HG02610 (cell line): ENCODE measurements around the gene WT1.
"Not testable (repeated sequence)": the region's sequence is repeated elsewhere in the genome, so short reads cannot be mapped to it uniquely, and the experiment has no call there.

Experiments used
- ATAC-seq: cut with Tn5 transposase; IDR thresholded peaks from one replicate; pipeline ENCODE4 v1.9.1; 2021; ENCODE audit warnings: mild to moderate bottlenecking, moderate library complexity; ENCODE audit not compliant: unreplicated experiment

WT1 gene

DNA sequence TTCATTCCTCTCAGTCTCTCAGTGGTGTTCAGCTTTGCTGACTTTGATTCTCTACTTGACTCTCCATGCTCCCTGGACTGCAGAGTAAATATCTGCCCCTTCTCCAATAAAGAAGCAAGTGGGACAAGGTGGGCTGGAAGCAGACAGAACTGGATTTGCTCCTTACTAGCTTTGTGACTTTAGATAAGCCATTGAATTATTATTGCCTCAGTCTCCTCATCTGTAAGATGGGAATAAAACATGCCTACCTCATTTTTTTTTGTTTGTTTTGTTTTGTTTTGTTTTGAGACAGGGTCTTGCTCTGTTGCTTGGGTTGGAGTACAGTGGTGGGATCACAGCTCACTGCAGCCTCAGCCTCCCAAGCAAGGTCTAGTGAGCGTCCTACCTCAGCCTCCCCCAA is 44.6 kb downstream of the WT1 start:
- ATAC-seq: no peak

- peak; percentile 44 for ATAC-seq
These were observed 46.2 kb downstream of the WT1 start for GRCh38 chr11:32388871-32389770.

DNA sequence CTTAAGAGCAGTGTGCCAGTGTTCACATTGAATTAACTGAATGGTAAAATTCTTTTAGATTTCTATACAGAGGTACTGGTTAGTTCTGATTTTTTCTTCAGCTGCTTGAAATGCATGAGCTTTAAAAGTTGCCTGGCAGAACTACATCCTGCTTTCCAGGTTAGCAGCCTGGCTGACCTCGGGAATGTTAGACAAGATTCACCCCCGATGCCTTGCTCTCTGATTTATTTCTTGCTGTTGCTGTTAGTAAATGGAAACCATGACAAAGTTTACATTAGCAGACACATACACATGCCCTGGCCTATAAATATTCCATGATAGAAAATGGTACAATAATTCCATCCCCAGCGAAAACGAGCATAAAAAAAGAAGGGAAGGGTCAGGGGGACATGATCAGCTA is 47.0 kb downstream of the WT1 start:
- no peak for ATAC-seq

DNA sequence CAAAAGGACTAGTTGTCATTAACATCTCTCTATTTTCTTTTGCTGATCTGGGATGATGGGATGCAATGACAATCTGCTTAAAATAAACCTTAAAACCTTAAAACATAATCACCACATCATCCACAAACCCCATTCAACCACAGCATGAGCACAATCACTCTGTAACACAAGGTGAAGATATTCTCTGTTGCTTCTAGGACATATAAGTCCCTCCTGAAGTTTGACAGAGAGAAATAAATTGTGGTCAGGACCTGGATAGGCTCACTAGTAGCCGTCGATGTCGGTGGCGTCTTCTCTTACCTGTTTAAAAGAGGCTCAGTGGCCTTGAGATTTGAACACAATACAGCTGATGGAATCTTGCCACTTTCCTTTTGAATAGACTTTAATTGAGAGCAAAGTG is 47.9 kb downstream of the WT1 start:
- ATAC-seq: no peak

GRCh38 chr11:32386770-32387377 is 48.5 kb downstream of the WT1 start:
- no peak for ATAC-seq

DNA sequence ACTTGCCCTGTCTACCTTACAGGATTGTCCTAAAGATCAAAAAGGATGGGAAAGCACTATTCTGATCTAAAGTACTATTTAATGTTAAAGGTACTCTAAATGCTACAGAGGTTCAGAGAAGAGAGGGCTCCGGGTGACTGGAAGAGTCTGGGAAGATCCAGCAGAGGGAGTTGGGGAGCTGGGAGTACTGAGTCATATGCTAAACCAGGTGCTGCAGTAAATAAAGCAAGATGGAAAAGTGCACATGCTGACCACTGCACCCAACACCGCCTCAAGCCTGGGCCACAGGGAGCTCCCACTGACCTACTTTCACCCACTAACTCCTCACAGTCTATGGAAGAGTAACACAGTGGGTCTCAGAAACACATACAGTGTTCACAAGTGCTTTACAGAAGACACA is 49.3 kb downstream of the WT1 start:
- no peak for ATAC-seq

DNA sequence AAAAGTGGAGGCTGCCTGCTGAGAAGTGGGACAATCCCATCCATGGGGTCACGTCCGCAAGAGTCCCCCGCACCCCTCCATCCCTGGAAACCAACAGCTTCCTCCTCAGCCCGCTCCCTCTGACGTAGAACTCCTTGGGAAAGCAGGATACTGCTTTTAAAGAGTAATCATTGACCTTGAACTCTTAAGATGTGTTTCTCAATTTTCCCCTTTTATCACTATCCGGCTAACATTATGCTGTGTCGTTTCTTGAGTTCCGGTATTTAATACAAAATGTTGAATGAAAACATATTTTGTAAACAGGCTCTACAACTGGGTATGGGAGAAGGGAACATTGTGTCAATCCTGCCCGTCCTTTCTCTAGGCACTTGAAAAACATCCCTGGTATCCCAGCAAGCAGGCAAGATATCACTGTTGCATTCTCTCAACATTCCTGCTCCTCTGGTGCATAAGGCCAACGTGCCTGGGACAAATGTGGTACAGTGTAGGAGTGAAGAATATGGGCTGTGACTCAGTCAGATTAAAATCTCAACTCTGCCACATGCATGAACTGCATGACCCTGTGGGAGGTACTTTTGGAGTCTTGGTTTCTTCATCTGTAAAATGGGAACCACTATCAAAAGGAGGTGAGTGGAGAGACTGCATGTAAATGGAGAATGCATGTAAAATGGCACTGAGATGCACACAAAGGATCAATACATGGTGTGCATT is 52.8 kb downstream of the WT1 start:
- no peak for ATAC-seq

DNA sequence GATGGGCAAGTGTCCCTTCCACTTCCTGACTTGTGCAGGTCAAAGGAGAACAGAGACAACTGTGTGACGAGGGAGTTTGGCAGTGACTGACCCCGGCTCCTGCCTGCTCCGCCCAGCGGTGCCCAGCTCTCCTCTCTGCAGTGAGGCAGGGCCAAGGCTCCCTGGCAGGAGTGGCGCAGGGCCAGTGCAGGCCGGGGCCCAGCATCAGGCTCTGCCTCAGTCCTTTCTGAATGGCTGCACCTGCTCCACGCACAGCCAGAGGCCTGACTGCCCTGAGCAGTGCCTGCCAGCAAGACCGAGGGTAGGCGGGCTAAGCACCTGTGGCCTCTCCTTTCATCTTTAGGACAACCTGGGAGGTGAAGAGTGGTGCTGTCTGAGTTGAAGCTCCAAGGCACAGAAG is 54.2 kb downstream of the WT1 start:
- no peak for ATAC-seq

DNA sequence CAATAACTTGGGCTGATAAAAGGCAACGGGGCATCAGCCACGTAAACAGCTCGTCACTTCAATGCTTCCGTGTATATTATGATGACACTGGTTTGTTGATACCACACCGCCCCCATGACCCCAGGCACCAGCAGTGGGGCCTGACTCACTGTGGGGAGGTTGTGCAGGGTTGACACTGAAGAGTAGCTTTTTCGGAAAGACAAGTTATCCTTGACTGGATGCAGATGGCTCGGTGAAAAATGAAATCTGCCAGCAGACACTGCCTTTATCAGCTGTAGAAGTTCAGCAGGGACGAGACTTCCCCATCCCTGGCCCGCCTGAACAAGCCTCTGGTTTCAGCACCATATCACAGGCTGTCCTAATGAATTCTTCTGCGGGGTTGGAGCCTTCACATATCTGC is 55.6 kb downstream of the WT1 start:
- ATAC-seq: no peak

DNA sequence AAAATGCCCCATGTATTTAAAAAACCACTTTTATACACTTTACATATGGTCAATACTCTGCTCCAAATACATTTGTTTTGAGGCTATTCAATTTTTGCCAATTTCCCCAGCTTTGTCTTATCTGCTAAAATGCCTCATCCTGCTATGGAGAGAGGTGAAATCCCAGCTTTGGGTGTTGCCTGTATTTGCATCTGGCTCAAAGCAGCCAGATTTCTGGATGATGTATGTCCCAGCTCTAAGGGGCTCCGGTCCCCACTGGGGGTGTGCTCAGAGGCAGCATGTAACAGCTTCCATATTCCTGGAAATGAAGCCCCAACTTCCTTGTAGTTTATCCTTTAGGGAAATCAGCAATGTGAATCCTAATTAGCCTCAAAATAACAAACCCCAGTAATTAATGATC is 59.5 kb downstream of the WT1 start:
- ATAC-seq: no peak

- no peak for ATAC-seq
These were observed 61.1 kb downstream of the WT1 start for GRCh38 chr11:32374261-32374711.

DNA sequence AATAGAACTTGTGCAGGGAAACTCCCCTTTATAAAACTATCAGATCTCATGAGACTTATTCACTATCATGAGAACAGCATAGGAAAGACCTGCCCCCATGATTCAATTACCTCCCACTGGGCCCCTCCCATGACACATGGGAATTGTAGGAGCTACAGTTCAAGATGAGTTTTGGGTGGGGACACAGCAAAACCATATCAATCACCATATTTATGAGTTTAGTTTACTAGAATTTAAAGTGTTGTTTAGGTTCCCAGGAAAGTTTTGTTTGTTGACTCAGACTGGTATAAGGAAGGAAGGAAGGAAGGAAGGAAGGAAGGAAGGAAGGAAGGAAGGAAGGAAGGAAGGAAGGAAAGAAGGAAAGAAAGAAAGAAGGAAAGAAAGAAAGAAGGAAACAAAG is 65.4 kb downstream of the WT1 start:
- ATAC-seq: not testable (repeated sequence)

GRCh38 chr11:32366666-32367065 is 68.7 kb downstream of the WT1 start:
- no peak for ATAC-seq

DNA sequence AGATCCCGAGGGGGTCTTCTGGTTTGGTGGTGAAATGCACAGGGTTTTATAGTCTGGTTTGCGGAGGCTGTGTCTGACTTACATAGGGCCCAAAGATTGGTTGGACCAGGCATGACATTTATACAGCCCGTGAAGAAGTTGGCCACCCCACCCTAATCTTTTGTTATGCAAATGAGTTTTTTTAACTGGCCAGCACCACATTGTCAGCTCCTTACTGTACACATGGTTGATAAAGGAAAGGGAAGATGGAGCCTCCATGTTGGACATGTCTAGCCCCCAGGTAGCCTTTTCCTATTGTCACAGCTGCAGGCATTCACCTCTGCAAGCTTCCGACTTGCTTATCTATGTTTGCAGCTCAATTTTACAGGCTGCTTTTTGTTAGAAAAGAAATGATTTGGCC is 70.1 kb downstream of the WT1 start:
- no peak for ATAC-seq

GRCh38 chr11:32358729-32359128 is 76.6 kb downstream of the WT1 start:
- ATAC-seq: no peak

DNA sequence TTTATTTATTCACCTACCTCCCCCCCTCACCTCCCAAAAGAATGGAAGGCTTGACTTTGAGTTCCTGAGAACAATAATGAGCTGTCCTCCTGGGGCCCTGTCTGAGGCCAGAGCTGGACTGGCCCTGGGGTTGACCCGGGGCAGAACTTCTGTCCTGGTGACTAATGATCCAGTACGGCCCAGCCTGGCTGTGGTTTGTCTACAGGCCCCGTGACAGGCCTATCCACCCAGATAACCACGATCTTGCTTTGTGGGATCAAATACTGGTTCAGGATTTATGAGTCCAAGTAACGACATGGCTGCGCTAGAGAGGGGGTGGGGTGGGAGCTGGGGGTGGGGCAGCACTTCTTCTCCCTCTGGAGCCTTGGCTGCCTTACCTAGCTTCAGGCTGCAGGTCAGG is 81.5 kb downstream of the WT1 start:
- no peak for ATAC-seq

- no peak for ATAC-seq
These were observed 86.8 kb downstream of the WT1 start for GRCh38 chr11:32348502-32348901.

- no peak for ATAC-seq
These were observed 90.4 kb downstream of the WT1 start for GRCh38 chr11:32344946-32345345.

GRCh38 chr11:32343325-32344008 is 91.9 kb downstream of the WT1 start:
- no peak for ATAC-seq

- no peak for ATAC-seq
These were observed 93.4 kb downstream of the WT1 start for GRCh38 chr11:32341620-32342613.
